Measurements from ENCODE around the gene CCDC154.

DNA sequence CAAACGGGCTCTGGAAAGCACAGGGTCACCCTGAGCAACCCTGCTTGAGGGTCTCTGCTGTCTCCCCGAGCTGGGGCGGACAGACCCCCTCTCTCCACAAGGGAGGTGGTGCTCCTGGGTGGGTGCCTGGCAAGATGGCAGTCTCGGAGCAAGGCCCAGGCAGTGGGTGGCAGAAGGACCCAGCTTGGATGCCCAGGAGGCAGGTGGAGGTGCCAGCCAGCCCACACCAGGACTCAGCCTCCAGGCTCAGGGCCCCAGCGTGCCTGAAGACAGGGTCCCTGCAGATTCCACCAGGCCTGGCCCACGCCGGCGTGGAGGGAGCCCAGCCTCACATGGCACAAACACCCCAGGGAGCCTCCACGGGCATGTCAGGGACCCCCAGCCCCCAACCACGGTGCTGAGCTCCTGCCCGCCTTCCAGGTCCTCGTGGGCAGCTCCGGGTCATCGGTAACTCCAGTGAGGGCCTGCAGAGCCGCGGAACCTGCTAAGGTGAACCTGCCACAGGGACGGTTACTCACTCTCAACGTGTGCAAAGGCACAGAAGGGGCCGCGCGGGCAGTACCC is 50.7 kb downstream of the CCDC154 start:
- TF ChIP-seq POLR2AphosphoS5 (IDR thresholded peaks at IDR 0.05; ENCODE audit: low read depth, low read length) (no peak), TAF1 (IDR thresholded peaks at IDR 0.05; ENCODE audit: borderline replicate concordance, insufficient read depth, low read length) (no peak), FOXP2 (optimal IDR thresholded peaks at IDR 0.05; ENCODE audit: borderline replicate concordance, extremely low read depth, extremely low read length, insufficient read depth) (no peak), SIN3A (IDR thresholded peaks at IDR 0.05; ENCODE audit: borderline replicate concordance, insufficient read depth, low read length) (no peak)
- TF ChIP-seq, protein P1, sequence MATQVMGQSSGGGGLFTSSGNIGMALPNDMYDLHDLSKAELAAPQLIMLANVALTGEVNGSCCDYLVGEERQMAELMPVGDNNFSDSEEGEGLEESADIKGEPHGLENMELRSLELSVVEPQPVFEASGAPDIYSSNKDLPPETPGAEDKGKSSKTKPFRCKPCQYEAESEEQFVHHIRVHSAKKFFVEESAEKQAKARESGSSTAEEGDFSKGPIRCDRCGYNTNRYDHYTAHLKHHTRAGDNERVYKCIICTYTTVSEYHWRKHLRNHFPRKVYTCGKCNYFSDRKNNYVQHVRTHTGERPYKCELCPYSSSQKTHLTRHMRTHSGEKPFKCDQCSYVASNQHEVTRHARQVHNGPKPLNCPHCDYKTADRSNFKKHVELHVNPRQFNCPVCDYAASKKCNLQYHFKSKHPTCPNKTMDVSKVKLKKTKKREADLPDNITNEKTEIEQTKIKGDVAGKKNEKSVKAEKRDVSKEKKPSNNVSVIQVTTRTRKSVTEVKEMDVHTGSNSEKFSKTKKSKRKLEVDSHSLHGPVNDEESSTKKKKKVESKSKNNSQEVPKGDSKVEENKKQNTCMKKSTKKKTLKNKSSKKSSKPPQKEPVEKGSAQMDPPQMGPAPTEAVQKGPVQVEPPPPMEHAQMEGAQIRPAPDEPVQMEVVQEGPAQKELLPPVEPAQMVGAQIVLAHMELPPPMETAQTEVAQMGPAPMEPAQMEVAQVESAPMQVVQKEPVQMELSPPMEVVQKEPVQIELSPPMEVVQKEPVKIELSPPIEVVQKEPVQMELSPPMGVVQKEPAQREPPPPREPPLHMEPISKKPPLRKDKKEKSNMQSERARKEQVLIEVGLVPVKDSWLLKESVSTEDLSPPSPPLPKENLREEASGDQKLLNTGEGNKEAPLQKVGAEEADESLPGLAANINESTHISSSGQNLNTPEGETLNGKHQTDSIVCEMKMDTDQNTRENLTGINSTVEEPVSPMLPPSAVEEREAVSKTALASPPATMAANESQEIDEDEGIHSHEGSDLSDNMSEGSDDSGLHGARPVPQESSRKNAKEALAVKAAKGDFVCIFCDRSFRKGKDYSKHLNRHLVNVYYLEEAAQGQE (IDR thresholded peaks at IDR 0.05; ENCODE audit: insufficient read depth in 1 of 2, low read depth in 2 of 2, low read length in 2 of 2): no peak

Measured in PFSK-1 (cell line).